Stimulated activated CD4-positive, alpha-beta T cell treated with anti-CD3 and anti-CD28 coated beads, Interleukin-2, amount 100 ng/mL, for 24 hours (primary cell): ENCODE measurements around the gene LBHD2.

ENCODE experiments used
- DNase-seq, 2 donors: peaks; one replicate each; pipeline ENCODE4 v3.0.0-alpha.2; 2020

Gene LBHD2

DNA sequence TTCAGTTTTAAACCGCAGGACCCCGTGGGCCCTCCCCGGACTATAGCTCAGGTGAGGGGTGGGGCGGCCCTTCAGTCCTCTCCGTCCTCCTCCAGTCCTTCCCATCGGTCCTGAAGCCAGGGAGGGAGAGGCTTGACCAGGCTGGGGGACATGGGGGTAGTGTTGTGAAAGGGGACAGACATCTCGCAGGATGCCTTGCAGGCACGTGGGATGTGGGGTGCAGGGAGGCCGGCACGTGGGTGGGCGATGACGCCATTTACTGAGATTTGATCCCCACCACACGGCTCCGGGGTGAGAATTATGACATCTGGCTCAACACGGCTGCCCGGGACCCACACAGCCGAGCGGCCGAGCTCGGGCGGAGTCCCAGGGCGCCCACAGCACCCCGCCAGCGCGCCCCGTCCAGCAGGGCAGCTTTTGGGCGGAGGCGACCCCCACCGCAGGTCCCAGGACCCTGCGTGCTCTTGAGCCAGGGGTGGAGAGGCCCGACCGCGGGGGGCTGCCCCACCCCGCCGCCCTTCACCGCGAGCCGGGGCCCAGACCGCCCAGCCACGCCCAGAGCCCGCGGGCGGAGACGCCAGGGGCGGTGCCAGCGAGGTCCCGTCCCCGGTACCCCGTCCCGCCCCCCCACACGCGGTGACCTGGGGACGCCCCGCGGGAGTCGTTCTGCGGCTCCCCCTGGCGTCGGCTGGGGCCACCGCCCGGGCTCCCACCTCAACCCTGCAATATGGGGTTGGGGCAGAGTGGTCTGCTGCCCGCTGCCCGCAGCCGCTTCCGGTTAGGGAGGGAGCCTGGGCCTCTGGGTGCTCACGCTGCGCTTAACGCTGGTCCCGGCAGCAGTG is 7.3 kb downstream of the LBHD2 start:
- DNase-seq = peak; percentile 82 to 84

DNA sequence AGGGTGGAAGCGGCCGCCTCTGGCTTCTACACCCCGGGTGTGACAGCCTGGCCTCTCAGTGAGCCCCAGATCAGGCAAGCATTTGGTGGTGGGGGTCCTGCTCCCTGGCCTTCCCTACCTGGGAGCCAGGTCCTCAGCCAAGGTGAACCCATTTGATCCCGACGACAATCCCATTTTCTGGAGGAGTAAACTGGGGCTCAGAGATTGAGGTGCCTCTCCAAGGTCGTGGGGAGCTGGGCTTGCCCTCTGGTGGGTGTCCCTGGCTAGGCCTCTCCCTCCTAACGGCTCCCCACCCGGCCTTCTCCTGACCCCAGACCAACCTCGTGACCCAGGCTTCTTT is 7.8 kb downstream of the LBHD2 start:
- DNase-seq = no peak

DNA sequence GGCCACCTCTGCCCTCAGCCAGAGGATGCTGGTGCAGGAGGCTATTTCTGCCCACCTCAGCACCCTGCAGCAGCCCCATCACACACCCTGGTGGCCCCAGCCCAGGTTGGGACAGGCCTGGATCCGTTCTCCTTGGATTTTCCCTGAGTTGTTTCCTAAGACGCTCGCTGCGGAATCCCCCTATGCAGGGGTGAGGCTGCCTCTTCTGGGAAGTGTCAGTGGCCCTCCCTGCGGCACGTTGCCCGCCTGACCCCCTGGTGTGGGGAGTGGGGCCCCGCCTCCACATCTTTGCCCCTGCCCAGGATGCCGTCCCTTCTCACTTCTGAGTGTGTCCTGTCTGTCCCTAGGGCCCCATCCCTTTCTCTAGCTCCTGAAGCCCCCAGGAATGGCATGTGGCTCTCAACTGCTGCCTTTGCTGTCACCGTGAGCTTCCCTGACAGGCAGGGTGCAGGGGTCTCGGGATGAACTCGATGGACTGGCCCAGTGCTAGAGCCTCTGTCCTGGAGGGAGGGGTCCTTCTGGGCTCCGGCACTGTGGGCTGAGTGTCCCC is 9.9 kb downstream of the LBHD2 start:
- DNase-seq = no peak

DNA sequence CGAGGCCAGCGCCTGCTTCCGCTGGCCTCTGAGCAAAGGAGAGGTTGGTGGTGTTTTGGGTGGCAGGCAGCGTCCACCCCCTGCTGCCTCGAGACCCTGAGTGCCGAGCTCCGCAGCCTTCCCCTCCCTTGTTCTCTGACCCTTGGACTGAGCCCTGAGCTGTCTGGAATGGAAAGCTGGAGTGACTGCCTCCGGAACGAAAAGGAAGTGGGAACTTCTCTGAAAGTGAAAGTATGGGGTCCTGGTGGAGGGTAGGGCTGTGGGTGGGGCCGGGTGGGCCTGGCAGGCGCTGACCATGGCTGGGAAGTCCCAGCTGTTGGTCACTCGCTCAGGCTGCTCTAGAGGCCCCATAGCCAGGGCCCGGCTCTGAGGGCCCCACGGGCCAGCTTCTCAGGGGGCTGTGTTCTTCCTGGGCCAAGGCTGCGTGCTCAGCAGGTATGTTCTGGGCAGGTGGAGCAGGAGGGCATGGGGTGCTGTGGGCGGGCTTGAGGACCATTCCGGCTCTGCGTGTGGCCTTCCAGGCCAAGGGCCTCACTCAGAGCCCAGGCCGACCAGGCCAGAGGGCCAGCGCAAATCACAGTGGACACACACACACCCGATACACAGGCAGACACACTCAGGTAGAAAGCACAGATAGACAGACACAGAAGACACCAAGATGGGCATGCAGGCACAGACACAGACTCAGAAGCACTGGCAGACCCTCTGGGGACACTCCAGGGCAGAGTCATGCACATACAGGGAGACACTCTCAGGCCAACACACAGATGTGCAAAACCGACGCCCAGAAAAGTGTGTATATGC is 10.6 kb downstream of the LBHD2 start, which contains the start of gene EXOC3L4:
Gene EXOC3L4, plus strand, starts transcription at position 320 of the 804 bp plus-strand sequence. CDS start 5,495 bp downstream, outside the sequence.
- DNase-seq = no peak

DNA sequence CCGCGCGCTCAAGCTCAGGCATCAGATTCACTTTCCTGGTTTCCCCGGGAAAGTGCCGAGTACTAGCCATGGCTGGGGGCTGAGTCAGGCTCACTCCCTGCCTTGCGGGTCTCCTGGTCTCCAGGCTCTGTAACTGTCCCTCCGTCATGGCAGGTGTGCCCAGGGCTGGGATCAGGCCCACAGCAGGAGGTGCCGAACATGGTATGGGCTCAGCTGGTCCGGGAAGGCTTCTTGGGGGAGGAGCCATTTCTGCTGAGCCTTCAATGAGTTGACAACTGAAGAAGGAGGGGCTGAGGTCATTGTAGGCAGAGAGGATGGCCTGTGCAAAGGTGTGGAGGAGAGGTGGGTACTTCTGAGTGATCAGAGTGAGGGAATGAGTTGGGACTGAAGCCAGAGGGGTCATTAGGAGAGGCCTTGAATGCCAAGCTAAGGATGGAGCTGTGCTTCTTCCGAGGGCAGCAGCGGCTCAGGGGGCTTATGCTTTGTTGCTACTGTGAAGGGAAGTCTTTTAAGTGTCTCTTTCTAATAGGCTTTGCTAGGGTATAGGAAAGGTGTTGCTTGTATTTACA is 11.3 kb downstream of the LBHD2 start:
- DNase-seq = no peak

DNA sequence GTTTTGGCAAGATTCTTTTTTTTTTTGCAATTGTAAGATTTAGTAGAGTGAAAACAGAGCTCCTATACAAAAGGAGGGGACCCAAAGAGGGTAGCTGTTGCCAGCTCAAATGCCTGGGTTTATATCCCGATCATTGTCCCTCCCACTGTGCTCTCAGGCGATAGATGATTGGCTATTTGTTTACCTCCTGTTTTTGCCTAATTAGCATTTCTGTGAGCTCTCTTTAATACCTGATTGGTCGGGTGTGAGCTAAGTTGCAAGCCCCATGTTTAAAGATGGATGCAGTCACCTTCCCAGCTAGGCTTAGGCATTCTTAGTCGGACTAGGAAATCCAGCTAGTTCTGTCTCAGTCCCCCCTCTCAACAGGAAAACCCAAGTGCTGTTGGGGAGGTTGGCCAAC is 12.4 kb downstream of the LBHD2 start:
- DNase-seq = no peak

DNA sequence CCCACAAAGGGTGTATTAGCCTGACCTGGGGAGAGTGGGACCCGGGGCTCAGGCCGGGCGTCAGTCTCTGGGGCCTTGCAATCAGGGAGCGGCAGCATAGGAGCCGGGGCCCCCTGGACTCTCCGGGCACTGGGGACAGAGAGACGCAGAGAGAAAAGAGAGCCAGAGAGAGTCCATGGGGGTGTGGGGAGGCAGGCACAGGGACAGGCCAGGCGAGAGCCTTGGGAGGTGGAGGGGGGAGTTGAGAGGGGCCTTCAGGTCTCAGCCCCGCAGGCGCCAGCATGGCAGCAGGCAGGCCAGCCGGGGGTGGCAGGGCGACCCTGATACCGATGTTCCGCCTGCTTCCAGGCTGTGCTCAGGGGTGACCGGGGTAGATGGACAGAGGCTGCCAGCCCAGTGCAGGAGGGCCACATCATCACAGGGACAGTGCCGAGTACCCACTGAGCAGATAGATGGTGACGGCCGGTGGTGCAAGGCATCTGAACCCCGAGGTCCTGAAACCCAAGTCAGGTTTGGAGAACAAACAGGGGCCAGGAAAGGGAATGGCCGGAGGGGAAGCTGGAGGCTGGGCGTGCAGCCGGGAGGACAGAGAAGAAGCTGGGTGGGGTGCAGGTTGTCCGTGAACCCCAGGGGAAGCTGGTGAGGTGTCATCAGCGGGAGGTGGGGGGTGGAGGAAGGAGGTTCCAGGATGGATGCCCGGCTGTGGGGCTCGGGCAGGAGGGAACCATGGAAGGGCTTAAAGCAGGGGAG is 13.4 kb downstream of the LBHD2 start:
- no peak for DNase-seq

DNA sequence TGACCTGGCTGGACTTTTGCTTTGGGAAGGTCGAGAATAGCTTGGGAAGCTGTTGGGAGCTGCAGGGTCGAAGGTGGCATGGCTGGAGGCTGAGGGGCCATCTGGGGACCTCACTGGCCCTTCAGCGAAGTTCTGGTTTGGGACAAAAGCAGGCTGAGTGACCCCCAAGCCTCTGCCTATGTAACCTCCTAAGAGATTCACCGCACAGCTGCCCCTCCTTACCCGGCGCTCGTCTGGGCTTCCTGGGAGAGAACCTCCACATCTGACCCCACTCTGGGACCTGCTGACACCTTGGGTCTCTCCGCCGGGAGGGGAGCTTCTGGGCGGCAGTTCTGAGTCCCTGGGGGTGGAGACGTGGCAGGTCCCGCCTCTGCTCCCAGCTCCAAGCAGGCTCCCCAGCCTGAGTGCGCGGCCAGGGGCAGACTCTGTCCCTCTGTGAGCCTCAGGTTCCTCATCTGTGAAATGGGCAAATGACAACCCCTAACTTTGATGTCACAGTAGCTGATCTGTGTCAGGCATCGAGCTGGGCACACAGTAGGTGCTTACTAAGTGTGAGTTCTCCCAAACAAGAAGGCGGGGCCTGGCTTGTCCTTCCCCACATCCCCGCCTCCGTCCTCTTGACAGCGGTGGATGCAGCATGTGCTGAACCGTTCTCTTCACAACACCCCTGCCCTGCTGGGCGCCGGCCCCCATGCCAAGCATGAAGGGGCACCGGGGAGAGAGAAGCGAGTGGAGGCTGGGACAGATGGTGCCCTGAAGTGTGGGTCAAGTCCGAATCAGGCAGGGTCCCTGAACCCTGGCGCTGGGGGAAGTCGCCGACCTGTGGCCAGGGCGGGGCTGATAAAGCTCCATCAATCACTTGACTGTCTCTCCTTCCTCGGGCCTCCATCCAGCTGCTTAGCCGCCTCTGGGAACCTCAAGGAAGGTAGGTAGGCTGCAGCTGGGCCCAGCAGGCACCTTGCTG is 14.3 kb downstream of the LBHD2 start:
- no peak for DNase-seq

DNA sequence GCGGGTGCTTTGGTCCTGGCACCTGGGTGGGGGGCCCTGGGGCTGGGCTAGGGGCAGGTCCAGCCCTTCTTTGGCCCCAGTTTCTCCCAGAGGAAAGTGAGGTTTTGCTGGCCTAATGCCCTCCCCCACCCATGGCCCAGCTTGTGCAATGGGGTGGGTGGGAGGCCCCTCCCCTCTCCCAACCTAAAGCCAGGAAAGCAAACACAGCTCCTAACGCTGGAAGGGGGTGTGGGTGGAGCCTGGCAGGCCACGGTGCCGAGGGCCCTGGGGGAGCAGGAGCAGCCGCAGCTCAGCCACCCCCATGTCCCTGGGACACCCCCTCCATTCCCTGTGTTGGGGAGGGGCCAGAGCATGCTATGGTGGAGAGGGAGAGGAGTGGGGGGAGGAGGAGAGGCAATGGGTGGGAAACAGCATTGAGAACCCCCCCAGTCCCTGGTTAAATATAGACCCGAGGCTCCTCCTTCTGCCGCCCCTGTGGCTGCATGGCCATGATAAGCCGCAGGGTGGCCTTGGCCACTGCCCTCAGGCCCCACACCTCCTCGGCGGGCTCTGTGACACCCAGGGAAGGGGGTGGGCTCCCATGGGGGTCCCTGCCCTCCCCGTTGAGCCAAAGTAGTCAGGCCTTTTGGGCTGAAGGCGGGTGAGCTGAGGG is 15.2 kb downstream of the LBHD2 start:
- DNase-seq = no peak

DNA sequence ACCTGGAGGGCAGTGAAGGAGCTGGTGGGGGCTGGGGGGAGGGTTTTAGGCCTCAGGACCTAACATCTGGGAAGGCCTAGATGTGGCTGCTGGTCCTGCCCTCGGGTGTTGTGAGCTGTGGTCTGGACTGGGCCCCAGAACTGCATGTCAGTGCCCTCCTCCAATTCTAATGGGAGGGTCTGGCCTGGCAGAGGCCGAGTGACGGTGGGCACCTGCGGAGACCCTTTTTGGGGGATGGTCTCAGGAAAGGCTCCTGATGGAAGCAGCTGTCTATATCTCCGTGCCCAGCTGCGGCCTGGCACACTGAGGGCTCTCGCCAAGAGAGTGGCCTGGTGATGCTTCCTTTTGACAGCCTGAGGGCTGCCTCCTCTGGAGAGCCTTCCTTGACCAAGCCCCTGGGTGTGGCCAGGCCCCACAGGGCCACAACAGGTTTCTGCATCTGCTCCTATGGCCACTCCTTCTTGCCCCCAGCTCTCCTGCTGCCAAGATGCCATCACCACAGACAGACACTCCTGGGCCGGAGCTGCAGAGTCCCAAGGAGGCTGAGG is 15.8 kb downstream of the LBHD2 start:
- DNase-seq = no peak

DNA sequence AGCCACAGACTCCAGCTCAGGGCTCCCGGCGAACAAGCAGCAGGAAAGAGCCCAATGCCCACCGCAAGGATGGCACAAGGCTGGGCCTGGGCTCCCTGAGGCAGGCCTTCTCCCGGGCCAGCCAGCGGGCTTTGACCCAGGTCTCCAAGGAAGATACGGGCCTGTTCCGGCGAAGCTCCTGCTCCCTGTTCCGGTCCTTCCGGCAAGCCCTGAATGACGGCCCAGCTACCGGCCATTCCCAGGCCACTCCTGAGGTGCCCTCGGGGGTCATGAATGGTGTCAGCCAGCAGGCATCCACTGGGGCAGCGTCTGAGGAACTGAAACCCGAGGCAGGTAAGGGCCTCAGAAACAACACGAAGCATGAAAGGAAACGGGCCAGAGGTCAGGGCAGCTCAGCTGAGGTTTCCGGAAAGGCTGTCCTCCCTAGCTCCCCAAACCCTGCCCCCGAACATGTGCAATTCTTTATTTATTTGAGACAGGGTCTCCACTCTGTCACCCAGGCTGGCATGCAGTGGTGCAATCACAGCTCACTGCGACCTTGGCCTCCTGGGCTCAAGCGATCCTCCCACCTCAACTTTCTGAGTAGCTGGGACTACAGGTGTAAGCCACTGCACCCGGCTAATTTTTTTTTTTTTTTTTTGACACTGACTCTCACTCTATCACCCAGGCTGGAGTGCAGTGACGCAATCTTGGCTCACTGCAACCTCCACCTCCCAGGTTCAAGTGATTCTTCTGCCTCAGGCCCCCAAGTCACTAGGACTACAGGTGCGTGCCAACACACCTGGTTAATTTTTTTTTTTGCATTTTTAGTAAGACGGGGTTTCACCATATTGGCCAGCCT is 16.5 kb downstream of the LBHD2 start:
- DNase-seq = no peak

DNA sequence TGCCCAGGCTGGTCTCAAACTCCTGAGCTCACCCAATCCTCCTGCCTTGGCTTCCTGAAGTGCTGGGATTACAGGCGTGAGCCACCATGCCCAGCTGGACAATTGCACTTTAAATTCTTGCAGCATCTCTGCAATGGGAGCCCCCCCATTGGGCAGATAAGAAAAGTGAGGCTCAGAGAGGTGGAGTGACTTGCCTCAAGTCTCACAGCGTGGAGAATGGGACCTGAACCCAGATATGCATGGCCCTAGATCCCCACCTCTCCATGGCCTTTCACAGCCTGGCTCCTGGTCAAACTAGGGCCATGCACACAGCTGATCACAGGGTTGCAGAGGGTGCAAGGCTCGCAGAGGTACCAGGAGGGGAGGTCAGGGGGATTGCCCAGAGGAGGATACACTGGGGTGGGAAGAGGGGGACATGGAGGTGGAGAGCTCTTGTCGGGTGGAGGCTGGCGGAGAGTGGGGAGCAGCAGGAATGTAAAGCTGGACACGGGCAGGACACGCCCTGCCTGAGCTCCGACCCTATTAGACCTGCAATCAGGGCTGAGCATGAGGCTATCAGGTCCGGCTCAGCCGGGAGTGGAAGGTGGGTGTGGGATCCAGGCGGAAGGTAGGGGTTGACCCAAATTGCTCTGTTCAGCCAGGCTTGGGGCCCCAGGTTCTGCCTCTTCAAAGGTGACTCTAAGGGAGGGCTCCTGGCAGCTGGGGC is 17.4 kb downstream of the LBHD2 start:
- no peak for DNase-seq

DNA sequence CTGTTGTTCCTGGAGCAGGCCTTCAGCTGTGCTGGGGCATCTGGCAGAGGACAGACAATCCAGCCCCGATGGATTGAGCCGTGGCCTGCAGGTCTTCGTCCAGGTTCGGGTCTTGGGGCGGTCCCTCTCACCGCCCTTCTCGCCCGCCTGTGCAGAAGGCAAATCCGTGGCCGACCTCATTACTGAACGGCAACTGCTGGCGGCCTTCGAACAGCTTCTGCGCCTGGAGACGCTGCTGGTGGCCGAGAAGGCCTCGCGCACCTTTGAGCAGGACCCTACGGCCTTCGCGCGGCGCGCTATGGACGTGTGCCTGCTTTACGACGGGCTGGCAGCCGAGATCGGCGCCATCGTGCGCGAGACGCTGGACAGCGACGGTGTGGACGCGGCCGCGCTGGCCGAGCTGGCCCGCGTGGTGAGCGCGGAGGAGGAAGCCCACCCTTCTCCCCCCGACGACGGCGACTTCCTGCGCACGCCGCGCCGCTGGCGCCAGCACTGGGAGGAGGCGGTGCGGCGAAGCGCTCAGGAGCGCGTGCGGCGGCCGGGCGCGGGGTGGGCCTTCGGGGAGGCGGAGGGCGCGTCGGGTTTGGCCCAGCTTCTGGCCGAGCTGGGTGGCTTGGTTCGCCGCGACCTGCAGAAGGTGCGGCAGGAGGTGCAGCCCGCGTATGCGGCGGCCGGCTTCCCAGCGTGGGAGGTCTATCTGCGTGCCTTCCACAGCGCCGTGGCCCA is 18.1 kb downstream of the LBHD2 start:
- DNase-seq = no peak

DNA sequence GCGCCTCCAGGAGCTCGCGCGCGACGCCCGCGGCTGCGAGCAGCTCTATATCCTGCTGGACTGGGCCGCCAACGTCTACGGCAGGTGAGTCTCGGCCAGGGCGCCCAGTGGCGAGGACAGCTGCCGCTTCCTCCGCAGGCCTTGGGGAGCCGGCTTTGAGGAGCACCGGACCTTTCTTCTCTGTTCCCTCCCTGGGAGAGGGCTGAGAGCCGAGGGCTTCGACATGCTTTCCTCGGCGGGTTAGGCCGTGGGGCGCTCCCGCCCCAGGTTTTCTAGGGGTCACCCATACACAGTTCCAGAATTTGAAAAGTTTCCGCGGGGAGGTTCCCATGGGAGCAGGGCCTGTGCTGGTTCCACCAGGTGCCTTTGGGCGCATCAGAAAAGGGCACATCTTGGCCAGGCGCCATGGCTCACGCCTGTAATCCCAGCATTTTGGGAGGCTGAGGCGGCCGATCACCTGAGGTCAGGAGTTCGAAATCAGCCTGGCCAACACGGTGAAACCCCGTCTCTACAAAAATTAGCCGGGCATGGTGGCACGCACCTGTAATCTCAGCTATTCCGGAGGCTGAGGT is 18.8 kb downstream of the LBHD2 start:
- DNase-seq = no peak

DNA sequence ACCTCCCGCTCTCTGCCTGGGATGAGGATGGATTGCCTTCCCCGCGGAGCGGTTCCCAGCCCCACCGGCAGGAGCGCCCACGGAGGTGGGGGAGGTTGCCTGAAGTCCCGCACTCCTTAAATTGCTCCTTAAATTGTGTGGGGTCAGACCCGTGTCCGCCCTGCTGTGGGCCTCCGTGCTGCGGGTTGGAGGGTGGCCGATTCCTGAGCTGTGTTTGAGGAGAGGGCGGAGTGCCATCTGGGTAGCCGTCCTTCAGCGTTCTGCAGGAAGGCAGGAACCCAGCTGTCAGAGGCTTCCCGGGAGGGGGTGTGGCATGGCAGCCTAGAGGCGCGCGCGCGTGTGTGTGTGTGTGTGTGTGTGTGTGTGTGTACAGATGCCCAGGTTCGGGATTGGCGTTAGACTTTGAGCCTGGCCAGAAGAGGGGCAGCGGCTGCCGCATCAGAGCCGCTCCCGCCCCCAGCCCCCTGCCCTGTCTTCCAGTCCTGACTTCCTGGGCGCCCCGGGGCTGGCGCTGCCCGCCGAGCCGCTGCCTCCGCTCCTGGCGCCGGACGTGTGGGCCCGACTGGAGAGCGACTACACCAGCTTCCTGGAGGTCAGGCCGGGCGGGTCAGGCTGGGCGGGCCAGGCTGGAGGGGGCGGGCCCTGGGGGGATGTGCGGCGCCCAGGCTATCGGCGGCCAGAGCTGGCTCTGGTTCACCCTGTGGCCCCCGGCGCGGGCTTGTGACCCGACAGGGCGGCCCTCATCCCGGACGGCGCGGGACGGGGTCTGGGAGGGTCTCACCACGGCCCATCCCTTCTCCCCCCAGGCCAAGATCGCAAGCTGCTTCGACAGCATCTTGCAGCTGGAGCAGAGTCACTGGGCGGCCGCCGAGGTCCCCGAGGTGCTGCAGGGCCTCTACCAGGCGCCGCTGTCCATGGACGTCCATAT is 19.7 kb downstream of the LBHD2 start:
- peak in 1 of 2 donors; percentile 36 for DNase-seq

DNA sequence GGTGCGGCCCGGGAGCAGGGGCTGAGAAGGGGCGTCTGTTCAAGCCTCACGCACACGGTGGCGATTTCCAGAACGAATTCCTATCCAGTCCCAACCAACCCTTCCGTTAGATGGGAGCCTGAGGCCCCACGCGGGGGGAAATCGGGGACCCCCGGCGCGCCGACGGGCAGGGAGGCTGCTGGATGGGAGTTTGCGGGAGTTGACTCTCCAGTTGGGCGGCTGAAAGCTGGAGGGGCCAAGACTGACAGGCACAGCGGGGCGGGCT is 20.3 kb downstream of the LBHD2 start:
- DNase-seq = no peak
